ENCODE data around the gene NAT9.

NAT9 gene

GRCh38 chr17:74744349-74744713, 31.8 kb downstream of the NAT9 start:
- no peak for DNase-seq

GRCh38 chr17:74743755-74744154, 32.4 kb downstream of the NAT9 start:
- no peak for DNase-seq

GRCh38 chr17:74742978-74743545, 33.1 kb downstream of the NAT9 start:
- DNase-seq, result no peak

GRCh38 chr17:74742153-74742515, 34.0 kb downstream of the NAT9 start:
- DNase-seq, result peak in 2 of 4 experiments; percentile 30 to 35

GRCh38 chr17:74740641-74741387, 35.3 kb downstream of the NAT9 start:
- no peak for DNase-seq

- no peak for DNase-seq
Observed at GRCh38 chr17:74740173-74740572, 36.0 kb downstream of the NAT9 start.

- DNase-seq, result no peak
Observed at GRCh38 chr17:74739227-74739831, 36.8 kb downstream of the NAT9 start.

GRCh38 chr17:74738051-74738996, 37.8 kb downstream of the NAT9 start:
- DNase-seq, result peak in 3 of 4 experiments; percentile 28 to 60 (median 52)

GRCh38 chr17:74737299-74738050, 38.7 kb downstream of the NAT9 start:
- DNase-seq, result peak in 1 of 4 experiments; percentile 27

GRCh38 chr17:74736513-74737298, 39.4 kb downstream of the NAT9 start, which contains the start of gene RAB37:
Gene RAB37, plus strand, starts transcription at chr17:74737256. Its CDS starts 17 bp downstream, at chr17:74737273.
- DNase-seq, result peak in 2 of 4 experiments; percentile 21 to 46

GRCh38 chr17:74734256-74734655, 41.9 kb downstream of the NAT9 start:
- no peak for DNase-seq

- DNase-seq, result no peak
Observed at GRCh38 chr17:74733365-74734122, 42.6 kb downstream of the NAT9 start.

- no peak for DNase-seq
Observed at GRCh38 chr17:74732042-74732867, 43.9 kb downstream of the NAT9 start.

- DNase-seq, result no peak
Observed at GRCh38 chr17:74731347-74731605, 44.9 kb downstream of the NAT9 start.

GRCh38 chr17:74730491-74731346, 45.4 kb downstream of the NAT9 start:
- no peak for DNase-seq

GRCh38 chr17:74729866-74730265, 46.3 kb downstream of the NAT9 start:
- no peak for DNase-seq

GRCh38 chr17:74729368-74729767, 46.8 kb downstream of the NAT9 start:
- DNase-seq, result no peak

GRCh38 chr17:74728702-74729075, 47.5 kb downstream of the NAT9 start:
- DNase-seq, result no peak
